K562 (cell line): ENCODE measurements around the gene MSH2. TPM values are rescaled to one million over a fixed set of nuclear protein-coding genes. Genes with fewer than 3 reads are reported as not detected.

Experiments used
- AFF1 ChIP-seq, 2 experiments: fragments of 450-650 bp; IDR thresholded peaks; 2 replicates each; pipeline ENCODE4 v1.6.1; 2018; ENCODE audit warnings: mild to moderate bottlenecking in 2 of 2, low read depth in 1 of 2; ENCODE audit not compliant: partially characterized antibody in 2 of 2
- CBX2 ChIP-seq: fragments of 200-600 bp; sonication (generic); IDR thresholded peaks from one replicate; pipeline ENCODE4 v1.6.1; 2012; ENCODE audit warnings: mild to moderate bottlenecking, low read length, inconsistent platforms; ENCODE audit not compliant: insufficient read depth, poor library complexity, severe bottlenecking
- FOXK2 ChIP-seq, 2 experiments: fragments of 450-650 bp; IDR thresholded peaks in 1 of 2; conservative IDR thresholded peaks in 1 of 2; 2 replicates each; pipeline ENCODE4 v1.6.1; 2016; ENCODE audit warnings: low read depth in 2 of 2, mild to moderate bottlenecking in 1 of 2
- KLF16 ChIP-seq: IDR thresholded peaks from 2 replicates; pipeline ENCODE4 v1.6.1; 2016; ENCODE audit warnings: antibody characterized with exemption
- MEF2A ChIP-seq: IDR thresholded peaks from 2 replicates; pipeline ENCODE4 v1.6.1; 2011; ENCODE audit warnings: low read depth, mild to moderate bottlenecking, low read length, moderate library complexity; ENCODE audit not compliant: control insufficient read depth
- MTA1 ChIP-seq: fragments of 450-650 bp; IDR thresholded peaks from 2 replicates; pipeline ENCODE4 v1.6.1; 2017; ENCODE audit warnings: borderline replicate concordance
- NFYB ChIP-seq: IDR thresholded peaks from 2 replicates; pipeline ENCODE4 v1.6.1; 2011; ENCODE audit warnings: mild to moderate bottlenecking, moderate library complexity; ENCODE audit not compliant: insufficient read length; ENCODE audit errors: extremely low read depth
- NKRF ChIP-seq: fragments of 450-650 bp; IDR thresholded peaks from 2 replicates; pipeline ENCODE4 v1.6.1; 2016; ENCODE audit warnings: borderline replicate concordance
- PHF20 ChIP-seq: fragments of 450-650 bp; IDR thresholded peaks from 2 replicates; pipeline ENCODE4 v1.6.1; 2018; ENCODE audit not compliant: partially characterized antibody
- STAG1 ChIP-seq: sonication (generic); formaldehyde crosslinking; IDR thresholded peaks from 2 replicates; pipeline ENCODE4 v1.5.0; 2020; ENCODE audit warnings: missing genetic modification reagents, borderline replicate concordance
- STAT5A ChIP-seq: IDR thresholded peaks from 2 replicates; pipeline ENCODE4 v1.6.1; 2012; ENCODE audit warnings: low read length, inconsistent platforms, borderline replicate concordance
- ZBTB49 ChIP-seq: sonication (generic); formaldehyde crosslinking; IDR thresholded peaks from 2 replicates; pipeline ENCODE4 v1.8.0; 2022; ENCODE audit warnings: missing genetic modification reagents, mild to moderate bottlenecking, borderline replicate concordance
- ZBTB5 ChIP-seq: fragments of 450-650 bp; IDR thresholded peaks from 2 replicates; pipeline ENCODE4 v1.6.1; 2017; ENCODE audit warnings: antibody characterized with exemption
- ZC3H4 ChIP-seq: sonication (generic); formaldehyde crosslinking; IDR thresholded peaks from 2 replicates; pipeline ENCODE4 v1.9.0; 2021; ENCODE audit warnings: missing genetic modification reagents, borderline replicate concordance
- ZNF212 ChIP-seq: fragments of 450-650 bp; formaldehyde crosslinking; IDR thresholded peaks from 2 replicates; pipeline ENCODE4 v1.4.0; 2020; ENCODE audit warnings: mild to moderate bottlenecking
- ZNF23 ChIP-seq: fragments of 250-450 bp; sonication (Bioruptor Pico); IDR thresholded peaks from 2 replicates; pipeline ENCODE4 v1.4.0; 2020; ENCODE audit warnings: mild to moderate bottlenecking
- polyA plus RNA-seq, 8 experiments: library from polyadenylated mRNA; depleted of rRNA in 4 of 8; stranded (reverse) in 5 of 8; unstranded in 3 of 8; fragments of >200 nt; fragmentation: Nextera tagmentation in 2 of 8; fragmentation: Illumina TruSeq in 1 of 8; extraction: Ambion mirVana in 2 of 8; extraction: Trizol in 1 of 8; gene quantifications; 2 replicates each; pipeline versions ENCODE4 v1.2.1 to v1.2.3, GENCODE V29; 2011 to 2014; ENCODE audit warnings: inconsistent platforms in 1 of 8, missing spikeins in 1 of 8
- total RNA-seq, 7 experiments: library from RNA; depleted of rRNA in 6 of 7; stranded (reverse); fragments of >200 nt in 6 of 7; fragmentation: Illumina TruSeq in 2 of 7; extraction: Trizol in 2 of 7; gene quantifications; 2 replicates each; pipeline versions ENCODE4 v1.2.1 to v1.2.3, GENCODE V29; 2011 to 2021; ENCODE audit warnings: low replicate concordance in 1 of 7

Gene MSH2
- total and polyA plus RNA-seq, 9 of the 15 experiments (the other 6 are each of a cell fraction or from before 2014, with no cell fraction given), result 51.8 to 139 (median 113) TPM

GRCh38 chr2:47512581-47513083 lies 109.7 kb downstream of the MSH2 start (continued):
- no peak for TF ChIP-seq MEF2A
- no peak for TF ChIP-seq ZBTB49 (CRISPR knock-in tag)
- no peak for TF ChIP-seq STAT5A
- TF ChIP-seq ZNF23, result no peak
- TF ChIP-seq PHF20, result peak; percentile 36
- no peak for TF ChIP-seq MTA1
- no peak for TF ChIP-seq NKRF
- TF ChIP-seq ZBTB5, result no peak
- no peak for TF ChIP-seq ZNF212 (CRISPR knock-in tag)
- no peak for TF ChIP-seq NFYB
- no peak for TF ChIP-seq FOXK2 (conservative IDR thresholded peaks at IDR 0.05 in 1 of 2, IDR thresholded peaks at IDR 0.05 in 1 of 2; ENCODE audit: low read depth in 2 of 2)
- TF ChIP-seq KLF16, result no peak
- TF ChIP-seq ZC3H4, result no peak
- TF ChIP-seq CBX2, result no peak
- no peak for TF ChIP-seq STAG1 (CRISPR knock-in tag)
- TF ChIP-seq AFF1 (IDR thresholded peaks at IDR 0.05; ENCODE audit: low read depth in 1 of 2, partially characterized antibody in 2 of 2), result peak in 1 of 2 experiments; percentile 59
